HepG2 (cell line): ENCODE results near the gene GPR62. TPM values are rescaled to one million over a fixed set of nuclear protein-coding genes. Genes with fewer than 3 reads are reported as not detected.

ENCODE experiments used
- ATAC-seq: fragments of 200-7000 bp; cut with Tn5 transposase; 3 replicates; pipeline ENCODE4 v1.9.1; 2020; ENCODE audit warnings: mild to moderate bottlenecking, moderate library complexity
- BruUV-seq: library from RNA; stranded (reverse); fragments of 400-500 nt; replicated peaks from 2 replicates; lab custom pipeline; 2021; lab: Mats Ljungman, UMichigan
- CTCF ChIA-PET: fragments of 300-600 bp; formaldehyde crosslinking; extraction: SDS; loops from one replicate; lab custom pipeline; 2021; ENCODE audit warnings: low total read pairs, inconsistent platforms, low intra/inter-chr PET ratio; lab: Yijun Ruan, JAX
- POLR2A ChIA-PET: fragments of 350-600 bp; sonication (Branson Sonifier 250); formaldehyde crosslinking; loops from one replicate; lab custom pipeline; 2020; ENCODE audit warnings: antibody characterized with exemption, inconsistent platforms; lab: Yijun Ruan, JAX
- DNase-seq: peaks from one replicate; pipeline ENCODE4 v3.0.0-alpha.2; 2015; ENCODE audit warnings: low spot score
- FAIRE-seq: peaks from 3 replicates; lab custom pipeline; 2011; peaks lifted over from hg19 to GRCh38; lab: Jason Lieb, UNC
- H2AFZ ChIP-seq: one replicate; pipeline ENCODE4 v1.6.1; 2011; ENCODE audit warnings: low read length, inconsistent platforms
- H3K27ac ChIP-seq: fragments of 300-600 bp; 3 replicates; pipeline ENCODE4 v1.8.0; 2011; ENCODE audit warnings: mixed run types, mild to moderate bottlenecking, mixed read lengths, low read length, inconsistent platforms; ENCODE audit not compliant: insufficient read depth; ENCODE audit errors: extremely low read length
- H3K27me3 ChIP-seq, 2 experiments: fragments of 200-600 bp in 1 of 2; 2 replicates in 1 of 2; 3 replicates in 1 of 2; pipeline versions ENCODE4 v1.6.0 to v1.8.0; 2011; ENCODE audit warnings: low read length in 2 of 2, mild to moderate bottlenecking in 2 of 2, moderate library complexity in 2 of 2, inconsistent platforms in 1 of 2; ENCODE audit not compliant: insufficient read depth in 2 of 2, control insufficient read depth in 1 of 2
- H3K36me3 ChIP-seq, 2 experiments: fragments of 200-600 bp in 1 of 2; replicated peaks in 1 of 2; 2 replicates in 1 of 2; 3 replicates in 1 of 2; pipeline versions ENCODE4 v1.5.1 to v1.8.0; 2011; ENCODE audit warnings: low read length in 2 of 2, inconsistent platforms in 1 of 2; ENCODE audit not compliant: insufficient read depth in 2 of 2, control insufficient read depth in 1 of 2
- H3K4me1 ChIP-seq: 2 replicates; pipeline ENCODE4 v1.5.1; 2012; ENCODE audit warnings: low read length, inconsistent platforms; ENCODE audit not compliant: insufficient read depth
- H3K4me2 ChIP-seq: 2 replicates; pipeline ENCODE4 v1.6.0; 2011; ENCODE audit warnings: low read depth, low read length, inconsistent platforms
- H3K4me3 ChIP-seq, 3 experiments: fragments of 200-600 bp in 1 of 3; sonication (generic), shearing (Covaris generic) in 1 of 3; replicated peaks in 1 of 3; 2 replicates each; pipeline ENCODE4 v1.5.1; 2011 to 2016; ENCODE audit warnings: low read length in 3 of 3, inconsistent platforms in 2 of 3, low read depth in 2 of 3, mild to moderate bottlenecking in 2 of 3, control low read depth in 1 of 3, mixed read lengths in 1 of 3; ENCODE audit not compliant: insufficient read depth in 1 of 3
- H3K79me2 ChIP-seq: one replicate; pipeline ENCODE4 v1.6.1; 2011; ENCODE audit warnings: low read length, inconsistent platforms; ENCODE audit not compliant: insufficient read depth
- H3K9ac ChIP-seq: 2 replicates; pipeline ENCODE4 v1.6.0; 2011; ENCODE audit warnings: mild to moderate bottlenecking, low read depth, low read length, inconsistent platforms; ENCODE audit not compliant: insufficient read depth
- H3K9me3 ChIP-seq: 2 replicates; pipeline ENCODE4 v1.5.1; 2012; ENCODE audit warnings: mild to moderate bottlenecking, low read length
- H4K20me1 ChIP-seq: 2 replicates; pipeline ENCODE4 v1.6.0; 2011; ENCODE audit warnings: inconsistent platforms, mild to moderate bottlenecking, low read length, moderate library complexity; ENCODE audit not compliant: insufficient read depth
- AHR ChIP-seq: IDR thresholded peaks from 2 replicates; pipeline ENCODE4 v1.6.1; 2018; ENCODE audit warnings: missing genetic modification reagents, missing compliant biosample characterization
- ATAD3A ChIP-seq: sonication (generic); formaldehyde crosslinking; IDR thresholded peaks from 2 replicates; pipeline ENCODE4 v1.4.0; 2020; ENCODE audit warnings: missing genetic modification reagents
- GABPB1 ChIP-seq: IDR thresholded peaks from 2 replicates; pipeline ENCODE4 v1.6.1; 2016; ENCODE audit warnings: mild to moderate bottlenecking, missing genetic modification reagents, moderate library complexity, missing compliant biosample characterization
- GPN1 ChIP-seq: sonication (generic); formaldehyde crosslinking; IDR thresholded peaks from 2 replicates; pipeline ENCODE4 v1.5.1; 2020; ENCODE audit warnings: missing genetic modification reagents, borderline replicate concordance
- HCFC1 ChIP-seq: fragments of 150-350 bp; IDR thresholded peaks from 2 replicates; pipeline ENCODE4 v1.6.1; 2014; ENCODE audit warnings: low read depth, low read length
- HOXA7 ChIP-seq: sonication (generic); formaldehyde crosslinking; IDR thresholded peaks from 2 replicates; pipeline ENCODE4 v1.8.1; 2022; ENCODE audit warnings: mild to moderate bottlenecking, missing genetic modification reagents, moderate library complexity
- ZBTB21 ChIP-seq: sonication (generic); formaldehyde crosslinking; IDR thresholded peaks from 2 replicates; pipeline ENCODE4 v1.4.0; 2020; ENCODE audit warnings: missing genetic modification reagents
- ZFP82 ChIP-seq: sonication (generic); formaldehyde crosslinking; IDR thresholded peaks from 2 replicates; pipeline ENCODE4 v1.5.1; 2020; ENCODE audit warnings: mild to moderate bottlenecking, missing genetic modification reagents, borderline replicate concordance
- ZKSCAN1 ChIP-seq: fragments of 150-350 bp; IDR thresholded peaks from 2 replicates; pipeline ENCODE4 v1.6.1; 2014; ENCODE audit warnings: low read length
- ZNF547 ChIP-seq: sonication (generic); formaldehyde crosslinking; IDR thresholded peaks from 2 replicates; pipeline ENCODE4 v1.5.1; 2020; ENCODE audit warnings: mild to moderate bottlenecking, missing genetic modification reagents
- ZNF556 ChIP-seq: sonication (generic); formaldehyde crosslinking; IDR thresholded peaks from 2 replicates; pipeline ENCODE4 v1.4.0; 2020; ENCODE audit warnings: mild to moderate bottlenecking, missing genetic modification reagents, borderline replicate concordance
- ZNF577 ChIP-seq: sonication (generic); formaldehyde crosslinking; IDR thresholded peaks from 2 replicates; pipeline ENCODE4 v1.4.0; 2020; ENCODE audit warnings: mild to moderate bottlenecking, low read depth, missing genetic modification reagents, borderline replicate concordance
- ZNF749 ChIP-seq: sonication (generic); formaldehyde crosslinking; IDR thresholded peaks from 2 replicates; pipeline ENCODE4 v1.8.0; 2022; ENCODE audit warnings: mild to moderate bottlenecking, missing genetic modification reagents, moderate library complexity, borderline replicate concordance
- WGBS: methylation state at CpG from one replicate; pipeline ENCODE4 v1.1.6; 2017; ENCODE audit warnings: low lambda C conversion rate; 5-methylcytosine and 5-hydroxymethylcytosine counted together
- in situ Hi-C: cut with HindIII; loops from 2 replicates; pipeline ENCODE4 v1.10.0; 2017; ENCODE audit warnings: low pct_unique_long_range_greater_than_20kb; ENCODE audit not compliant: extremely low pct_ligation_motif_present
- intact Hi-C: fragments of 100-400 bp; cut with micrococcal nuclease; formaldehyde crosslinking; loops from one replicate; pipeline ENCODE4 v1.10.0; 2022; ENCODE audit not compliant: unreplicated experiment
- polyA plus RNA-seq, 8 experiments: library from polyadenylated mRNA; depleted of rRNA in 3 of 8; stranded (reverse) in 7 of 8; unstranded in 1 of 8; fragments of >200 nt; fragmentation: Illumina TruSeq in 4 of 8; extraction: Trizol in 4 of 8; gene quantifications; 2 replicates each; pipeline versions ENCODE4 v1.2.1 to v1.2.3, GENCODE V29; 2011 to 2016; ENCODE audit warnings: low read depth in 4 of 8, missing spikeins in 1 of 8, mixed read lengths in 1 of 8; ENCODE audit not compliant: insufficient read depth in 1 of 8
- total RNA-seq, 5 experiments: library from RNA; depleted of rRNA; stranded (reverse); fragments of >200 nt; fragmentation: Illumina TruSeq; extraction: Trizol; gene quantifications; 2 replicates each; pipeline ENCODE4 v1.2.3, GENCODE V29; 2016; ENCODE audit warnings: low read depth in 1 of 5
- TF ChIP-seq, protein P1 (sequence below): sonication (generic); formaldehyde crosslinking; conservative IDR thresholded peaks from 2 replicates; pipeline ENCODE4 v1.4.0; 2020; ENCODE audit warnings: missing genetic modification reagents
- TF ChIP-seq, protein P2 (sequence below): sonication (generic); formaldehyde crosslinking; IDR thresholded peaks from 2 replicates; pipeline ENCODE4 v1.8.1; 2023; ENCODE audit warnings: mild to moderate bottlenecking, moderate library complexity, missing genetic modification reagents
- TF ChIP-seq, protein P3 (sequence below): IDR thresholded peaks from 2 replicates; pipeline ENCODE4 v1.6.1; 2012; ENCODE audit warnings: inconsistent platforms
- TF ChIP-seq, protein P4 (sequence below): sonication (generic); formaldehyde crosslinking; IDR thresholded peaks from 2 replicates; pipeline ENCODE4 v1.5.0; 2020; ENCODE audit warnings: mild to moderate bottlenecking, missing genetic modification reagents

Gene GPR62
- total and polyA plus RNA-seq, 2 of the 13 experiments (the other 11 are each of a cell fraction or from before 2014, with no cell fraction given), result not detected

DNA sequence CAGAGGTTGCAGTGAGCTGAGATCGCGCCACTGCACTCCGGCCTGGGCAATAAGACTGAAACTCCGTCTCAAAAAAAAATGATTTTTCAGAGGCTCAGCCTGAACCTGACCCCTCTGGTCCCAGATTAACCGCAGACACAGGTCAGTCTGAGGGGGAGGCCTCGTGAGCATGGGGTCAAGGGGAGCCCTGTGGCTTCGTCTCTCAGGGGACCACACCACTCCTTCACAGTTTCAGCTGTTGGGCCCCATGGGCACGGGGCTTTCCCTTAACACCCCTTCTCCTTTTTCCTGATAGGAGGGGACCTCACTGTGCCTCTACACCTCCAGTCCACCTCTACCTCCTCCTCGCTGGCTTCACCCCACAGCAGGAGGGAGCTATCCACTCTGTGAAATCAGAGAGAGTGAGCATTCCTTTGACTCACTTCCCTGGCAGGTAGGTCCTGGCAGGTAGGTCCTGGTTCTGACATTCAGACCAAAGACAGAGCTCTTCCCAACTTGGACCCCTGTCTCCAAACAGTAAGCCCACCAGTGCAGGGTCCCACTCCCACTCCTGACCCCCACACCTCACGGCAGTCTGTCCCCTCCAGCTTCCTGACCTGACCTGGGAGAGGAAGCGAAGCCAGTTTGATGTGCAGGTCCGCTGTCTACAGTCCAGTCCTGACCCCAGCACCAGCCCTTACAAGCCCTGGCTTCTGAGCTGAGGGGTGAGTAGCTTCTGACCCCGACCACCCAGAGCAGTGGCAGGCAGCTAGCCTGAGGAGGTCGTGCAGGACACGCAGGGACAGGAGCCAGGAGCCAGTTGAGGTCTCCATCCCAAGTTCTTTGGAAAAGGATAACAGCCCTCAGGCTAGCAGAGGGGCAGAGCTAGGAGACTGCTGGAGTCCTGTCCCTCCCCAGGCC, 22.5 kb upstream of the GPR62 start:
- Histone ChIP-seq H4K20me1 (no peaks in the 10 kb centered on the region), H3K9ac (no peak overlapping the region), H3K36me3 (peaks cover 18 to 48% of the 10 kb centered on the region in 2 experiments; a peak in 4 of 5 replicates), H3K4me1 (no peaks in the 10 kb centered on the region), H3K9me3 (no peaks in the 10 kb centered on the region), H3K27me3 (no peaks in the 10 kb centered on the region)
- intact Hi-C loops, result no loop called here
- POLR2A ChIA-PET, result interaction anchor here (0.7 to 3.3 kb wide), 4 partner anchors 9 to 63 kb away, joined by 3 to 15 read pairs (median 6); partner anchors contain the start of genes RPL29 and RRP9
- no peak for DNase-seq
- 97% methylated on average over 10 of the region's 15 CpGs for WGBS
- in situ Hi-C loops, result no loop called here
- TF ChIP-seq GPN1 (no peak), ZNF547 (CRISPR knock-in tag) (no peak), ZNF577 (CRISPR knock-in tag) (no peak), AHR (no peak), ATAD3A (CRISPR knock-in tag) (no peak), ZNF556 (CRISPR knock-in tag) (no peak), ZBTB21 (CRISPR knock-in tag) (no peak), GABPB1 (CRISPR knock-in tag) (no peak), ZNF749 (no peak), ZFP82 (CRISPR knock-in tag) (no peak), HCFC1 (no peak), ZKSCAN1 (no peak), HOXA7 (no peak)
- TF ChIP-seq, protein P1, sequence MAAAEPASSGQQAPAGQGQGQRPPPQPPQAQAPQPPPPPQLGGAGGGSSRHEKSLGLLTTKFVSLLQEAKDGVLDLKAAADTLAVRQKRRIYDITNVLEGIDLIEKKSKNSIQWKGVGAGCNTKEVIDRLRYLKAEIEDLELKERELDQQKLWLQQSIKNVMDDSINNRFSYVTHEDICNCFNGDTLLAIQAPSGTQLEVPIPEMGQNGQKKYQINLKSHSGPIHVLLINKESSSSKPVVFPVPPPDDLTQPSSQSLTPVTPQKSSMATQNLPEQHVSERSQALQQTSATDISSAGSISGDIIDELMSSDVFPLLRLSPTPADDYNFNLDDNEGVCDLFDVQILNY, result no peak
- TF ChIP-seq, protein P2, sequence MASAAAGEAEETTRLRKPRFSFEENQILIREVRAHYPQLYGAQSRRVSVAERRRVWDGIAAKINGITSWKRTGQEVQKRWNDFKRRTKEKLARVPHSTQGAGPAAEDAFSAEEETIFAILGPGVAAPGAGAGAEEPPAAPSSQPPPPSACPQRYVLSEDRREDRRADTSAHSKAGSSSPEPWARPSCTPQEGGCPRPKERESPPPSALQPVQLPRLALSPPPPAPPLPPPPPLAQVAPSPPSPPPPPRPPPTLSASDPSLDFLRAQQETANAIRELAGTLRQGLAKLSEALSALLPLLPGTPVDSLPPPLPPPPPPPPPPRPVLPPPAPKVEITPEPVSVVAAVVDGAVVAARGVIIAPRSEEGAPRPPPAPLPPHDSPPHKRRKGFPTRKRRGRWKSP (CRISPR knock-in tag), result no peak
- TF ChIP-seq, protein P3, sequence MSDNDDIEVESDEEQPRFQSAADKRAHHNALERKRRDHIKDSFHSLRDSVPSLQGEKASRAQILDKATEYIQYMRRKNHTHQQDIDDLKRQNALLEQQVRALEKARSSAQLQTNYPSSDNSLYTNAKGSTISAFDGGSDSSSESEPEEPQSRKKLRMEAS, result no peak
- TF ChIP-seq, protein P4, sequence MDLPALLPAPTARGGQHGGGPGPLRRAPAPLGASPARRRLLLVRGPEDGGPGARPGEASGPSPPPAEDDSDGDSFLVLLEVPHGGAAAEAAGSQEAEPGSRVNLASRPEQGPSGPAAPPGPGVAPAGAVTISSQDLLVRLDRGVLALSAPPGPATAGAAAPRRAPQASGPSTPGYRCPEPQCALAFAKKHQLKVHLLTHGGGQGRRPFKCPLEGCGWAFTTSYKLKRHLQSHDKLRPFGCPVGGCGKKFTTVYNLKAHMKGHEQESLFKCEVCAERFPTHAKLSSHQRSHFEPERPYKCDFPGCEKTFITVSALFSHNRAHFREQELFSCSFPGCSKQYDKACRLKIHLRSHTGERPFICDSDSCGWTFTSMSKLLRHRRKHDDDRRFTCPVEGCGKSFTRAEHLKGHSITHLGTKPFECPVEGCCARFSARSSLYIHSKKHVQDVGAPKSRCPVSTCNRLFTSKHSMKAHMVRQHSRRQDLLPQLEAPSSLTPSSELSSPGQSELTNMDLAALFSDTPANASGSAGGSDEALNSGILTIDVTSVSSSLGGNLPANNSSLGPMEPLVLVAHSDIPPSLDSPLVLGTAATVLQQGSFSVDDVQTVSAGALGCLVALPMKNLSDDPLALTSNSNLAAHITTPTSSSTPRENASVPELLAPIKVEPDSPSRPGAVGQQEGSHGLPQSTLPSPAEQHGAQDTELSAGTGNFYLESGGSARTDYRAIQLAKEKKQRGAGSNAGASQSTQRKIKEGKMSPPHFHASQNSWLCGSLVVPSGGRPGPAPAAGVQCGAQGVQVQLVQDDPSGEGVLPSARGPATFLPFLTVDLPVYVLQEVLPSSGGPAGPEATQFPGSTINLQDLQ (CRISPR knock-in tag), result no peak
- TF ChIP-seq, all 625 proteins: peak for 0
- Histone ChIP-seq H2AFZ (no peak overlapping the region), H3K27ac (no peak overlapping the region), H3K4me3 (no peak overlapping the region), H3K4me2 (no peak overlapping the region), H3K79me2 (no peaks in the 10 kb centered on the region)
- no TSS peak for BruUV-seq
- no peak for ATAC-seq
- FAIRE-seq, result no peak
- CTCF ChIA-PET, result no interaction called here
